Right atrium auricular region (tissue), 2 donors: ENCODE measurements around the gene ZHX3. TPM values are rescaled to one million over a fixed set of nuclear protein-coding genes. Genes with fewer than 3 reads are reported as not detected.
A peak's percentile ranks its signal among the peaks of the same experiment; 100 is the strongest.

Experiments used
- DNase-seq: peaks from one replicate; pipeline ENCODE4 v3.0.0-alpha.2; 2019; ENCODE audit warnings: low spot score
- H3K27ac ChIP-seq, 2 donors: fragments of 200-600 bp; sonication (generic); 1 replicate in 1 of 2; 2 replicates in 1 of 2; pipeline ENCODE4 v1.5.1; 2016 to 2019
- H3K27me3 ChIP-seq, 2 donors: fragments of 200-600 bp; sonication (generic); one replicate each; pipeline versions ENCODE4 v1.5.1 to v1.6.0; 2017 to 2019
- H3K36me3 ChIP-seq: fragments of 200-600 bp; sonication (generic); one replicate; pipeline ENCODE4 v1.5.1; 2016
- H3K4me1 ChIP-seq, 2 donors: fragments of 200-600 bp; sonication (generic); one replicate each; pipeline versions ENCODE4 v1.5.1 to v1.6.0; 2017 to 2019
- H3K4me3 ChIP-seq, 2 donors: fragments of 200-600 bp; sonication (generic); 1 replicate in 1 of 2; 2 replicates in 1 of 2; pipeline ENCODE4 v1.5.1; 2017 to 2019; ENCODE audit warnings: mild to moderate bottlenecking in 1 of 2, moderate library complexity in 1 of 2
- H3K9me3 ChIP-seq, 2 donors: fragments of 200-600 bp; sonication (generic); one replicate each; pipeline ENCODE4 v1.5.1; 2019
- total RNA-seq, 2 donors: library from RNA; depleted of rRNA; stranded (reverse); fragments of >200 nt; gene quantifications; one replicate each; pipeline ENCODE4 v1.1.0, GENCODE V29; 2016
- TF ChIP-seq, protein P1 (sequence below), 2 donors: fragments of 200-600 bp; sonication (generic); IDR thresholded peaks; one replicate each; pipeline ENCODE4 v1.5.1; 2019; ENCODE audit warnings: antibody characterized with exemption in 2 of 2

The ZHX3 gene
- total RNA-seq, 2 donors from 2014 or later = 23.8 to 25.7 TPM

DNA sequence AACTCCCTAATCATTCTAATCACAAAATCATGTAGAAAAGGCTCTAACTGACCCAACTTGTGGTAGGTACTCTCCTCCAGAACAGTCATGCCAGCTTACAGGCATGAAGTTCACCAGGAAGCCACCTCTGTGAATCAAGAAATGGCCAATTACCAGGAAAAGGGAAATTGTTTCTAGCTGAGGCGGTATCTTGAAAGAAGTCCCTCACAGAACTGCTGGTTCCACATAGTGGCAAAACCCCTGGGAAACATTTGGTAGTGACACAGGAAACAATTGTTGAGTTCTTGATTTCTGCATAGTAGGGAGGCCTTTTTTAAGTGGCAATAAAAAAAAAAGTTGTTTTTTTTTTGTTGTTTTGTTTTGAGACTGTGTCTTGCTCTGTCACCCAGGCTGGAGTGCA, 3.4 kb upstream of the ZHX3 start:
- Histone ChIP-seq H3K9me3 (no peaks in the 10 kb centered on the region), H3K36me3 (no peaks in the 10 kb centered on the region), H3K4me1 (peaks cover 0 to 12% of the 10 kb centered on the region in 2 donors), H3K4me3 (no peak overlapping the region), H3K27ac (no peak overlapping the region), H3K27me3 (no peaks in the 10 kb centered on the region)
- no peak for DNase-seq
- TF ChIP-seq, protein P1, sequence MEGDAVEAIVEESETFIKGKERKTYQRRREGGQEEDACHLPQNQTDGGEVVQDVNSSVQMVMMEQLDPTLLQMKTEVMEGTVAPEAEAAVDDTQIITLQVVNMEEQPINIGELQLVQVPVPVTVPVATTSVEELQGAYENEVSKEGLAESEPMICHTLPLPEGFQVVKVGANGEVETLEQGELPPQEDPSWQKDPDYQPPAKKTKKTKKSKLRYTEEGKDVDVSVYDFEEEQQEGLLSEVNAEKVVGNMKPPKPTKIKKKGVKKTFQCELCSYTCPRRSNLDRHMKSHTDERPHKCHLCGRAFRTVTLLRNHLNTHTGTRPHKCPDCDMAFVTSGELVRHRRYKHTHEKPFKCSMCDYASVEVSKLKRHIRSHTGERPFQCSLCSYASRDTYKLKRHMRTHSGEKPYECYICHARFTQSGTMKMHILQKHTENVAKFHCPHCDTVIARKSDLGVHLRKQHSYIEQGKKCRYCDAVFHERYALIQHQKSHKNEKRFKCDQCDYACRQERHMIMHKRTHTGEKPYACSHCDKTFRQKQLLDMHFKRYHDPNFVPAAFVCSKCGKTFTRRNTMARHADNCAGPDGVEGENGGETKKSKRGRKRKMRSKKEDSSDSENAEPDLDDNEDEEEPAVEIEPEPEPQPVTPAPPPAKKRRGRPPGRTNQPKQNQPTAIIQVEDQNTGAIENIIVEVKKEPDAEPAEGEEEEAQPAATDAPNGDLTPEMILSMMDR (IDR thresholded peaks at IDR 0.05) = no peak

DNA sequence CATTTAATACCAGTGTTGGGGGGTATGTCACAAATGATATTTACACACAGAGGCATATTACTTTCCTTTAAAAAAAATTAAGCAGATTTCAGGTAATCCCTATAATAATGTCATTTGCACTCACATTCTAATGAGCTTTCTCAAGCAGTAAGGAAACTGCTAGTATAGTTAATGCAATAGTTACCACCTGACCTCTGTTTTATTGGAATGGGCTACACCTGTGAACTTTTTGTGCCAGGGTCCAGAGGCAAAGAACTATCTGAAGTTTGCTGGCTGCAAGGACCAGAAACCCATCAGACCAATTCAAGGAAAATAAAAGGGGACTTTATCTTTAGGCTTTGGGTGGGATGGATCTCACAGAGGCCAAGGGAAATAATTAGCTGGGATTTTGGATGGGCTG, 2.9 kb upstream of the ZHX3 start:
- Histone ChIP-seq H3K36me3 (no peaks in the 10 kb centered on the region), H3K27me3 (no peaks in the 10 kb centered on the region), H3K27ac (no peak overlapping the region), H3K9me3 (no peaks in the 10 kb centered on the region), H3K4me1 (peaks cover 0 to 18% of the 10 kb centered on the region in 2 donors), H3K4me3 (no peak overlapping the region)
- DNase-seq = no peak
- TF ChIP-seq, protein P1 (IDR thresholded peaks at IDR 0.05) = no peak

DNA sequence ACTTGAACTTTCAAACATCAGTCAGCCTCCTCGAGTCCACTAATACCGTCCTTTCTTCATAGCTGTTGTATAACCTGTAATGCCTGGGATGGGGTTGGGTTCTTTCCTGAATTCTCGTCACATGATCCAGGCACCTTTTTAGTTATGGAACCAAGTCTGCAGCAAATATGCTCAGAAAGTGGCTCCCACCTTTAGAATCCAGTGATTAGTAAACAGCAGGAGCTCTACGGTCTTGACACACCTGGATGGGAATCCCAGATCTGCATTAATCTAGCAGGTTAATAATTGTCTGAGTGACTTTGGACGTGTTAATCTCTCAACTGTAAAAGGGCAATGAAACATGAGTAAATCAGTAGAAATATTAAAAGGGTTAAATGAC, 729 bp upstream of the ZHX3 start:
- peak overlapping the region in 1 of 2 donors; percentile 70 for H3K4me3 ChIP-seq
- DNase-seq = no peak
- no peaks in the 10 kb centered on the region for H3K27me3 ChIP-seq
- TF ChIP-seq, protein P1 (IDR thresholded peaks at IDR 0.05) = no peak
- H3K27ac ChIP-seq = peak overlapping the region; percentile 74 to 77
- no peaks in the 10 kb centered on the region for H3K36me3 ChIP-seq
- H3K9me3 ChIP-seq = no peaks in the 10 kb centered on the region
- H3K4me1 ChIP-seq = peaks cover 0 to 35% of the 10 kb centered on the region in 2 donors

DNA sequence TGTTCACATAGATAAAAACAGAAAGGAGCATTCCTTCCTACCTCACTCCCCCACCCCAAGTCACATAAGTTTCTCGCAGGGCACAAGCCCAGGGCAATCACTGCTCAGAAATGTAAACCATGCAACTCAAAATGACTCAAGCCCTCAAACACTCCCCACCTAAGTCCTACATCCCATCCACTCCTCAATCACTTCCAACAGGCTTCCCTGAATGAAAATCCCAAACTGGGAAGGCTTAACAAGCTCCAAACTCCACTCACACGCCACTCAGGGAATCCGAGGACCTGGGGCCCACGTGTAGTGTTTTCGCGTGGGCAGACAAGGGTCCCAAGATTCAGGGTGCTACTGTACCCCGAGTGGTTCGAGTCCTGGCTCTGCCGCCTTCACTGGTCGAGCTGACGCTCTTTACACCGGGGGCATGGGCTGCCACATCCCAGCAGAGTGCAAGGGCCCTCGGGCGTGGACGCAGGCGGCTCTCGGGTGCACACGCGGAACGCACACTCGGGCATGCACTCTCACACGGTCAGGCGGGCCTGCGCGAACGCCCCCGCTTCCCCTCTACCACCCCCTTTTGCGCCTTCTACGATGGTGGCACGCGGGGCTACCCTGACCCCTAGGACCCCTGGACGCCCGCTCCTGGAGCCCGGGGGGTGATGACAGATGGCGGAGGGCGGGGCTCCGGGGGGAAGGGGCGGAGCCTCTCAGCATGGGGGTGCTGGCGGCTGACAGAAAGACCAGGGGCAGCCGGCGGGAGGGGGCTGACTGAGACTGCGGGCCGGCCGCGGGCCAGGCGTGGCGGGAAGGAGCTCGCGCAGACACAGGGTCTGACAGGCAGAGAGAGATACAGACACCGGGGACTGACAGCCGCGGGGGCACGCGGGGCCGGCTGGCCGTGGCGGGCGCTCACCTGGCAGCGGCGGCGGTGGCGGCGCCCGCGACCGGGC, 657 bp downstream of the ZHX3 start:
- TF ChIP-seq, protein P1 (IDR thresholded peaks at IDR 0.05) = no peak
- peak; percentile 77 for DNase-seq
- peak overlapping the region; percentile 90 to 91 for H3K27ac ChIP-seq
- peak overlapping the region; percentile 70 to 76 for H3K4me3 ChIP-seq
- no peaks in the 10 kb centered on the region for H3K9me3 ChIP-seq
- H3K4me1 ChIP-seq = peaks cover 0 to 35% of the 10 kb centered on the region in 2 donors
- no peaks in the 10 kb centered on the region for H3K27me3 ChIP-seq
- no peaks in the 10 kb centered on the region for H3K36me3 ChIP-seq

DNA sequence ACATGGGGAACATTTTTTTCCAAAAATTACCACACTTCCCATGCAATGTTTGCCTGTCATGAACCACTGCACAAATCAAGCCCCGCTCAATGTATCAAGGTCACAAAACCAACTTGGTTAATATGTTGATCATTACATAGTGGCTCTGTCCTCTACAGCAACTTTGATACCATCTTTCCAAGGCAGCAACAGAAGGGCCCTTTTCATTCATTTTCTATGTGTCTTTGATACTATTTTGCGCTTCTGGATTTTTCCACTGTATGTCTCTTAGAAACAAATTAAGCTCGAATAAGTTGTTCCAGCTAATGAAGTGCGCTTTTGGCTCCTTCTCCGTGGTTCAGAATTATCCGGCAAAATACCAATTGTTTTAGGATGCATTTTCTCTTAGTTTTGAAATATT, 1.5 kb downstream of the ZHX3 start:
- peak overlapping the region; percentile 90 to 91 for H3K27ac ChIP-seq
- TF ChIP-seq, protein P1 (IDR thresholded peaks at IDR 0.05) = no peak
- no peaks in the 10 kb centered on the region for H3K9me3 ChIP-seq
- peak overlapping the region; percentile 70 to 76 for H3K4me3 ChIP-seq
- no peaks in the 10 kb centered on the region for H3K27me3 ChIP-seq
- no peak for DNase-seq
- no peaks in the 10 kb centered on the region for H3K36me3 ChIP-seq
- peaks cover 0 to 35% of the 10 kb centered on the region in 2 donors for H3K4me1 ChIP-seq
